ENCODE results near the gene TMPRSS13.
A peak's percentile ranks its signal among the peaks of the same experiment; 100 is the strongest.

Gene TMPRSS13

DNA sequence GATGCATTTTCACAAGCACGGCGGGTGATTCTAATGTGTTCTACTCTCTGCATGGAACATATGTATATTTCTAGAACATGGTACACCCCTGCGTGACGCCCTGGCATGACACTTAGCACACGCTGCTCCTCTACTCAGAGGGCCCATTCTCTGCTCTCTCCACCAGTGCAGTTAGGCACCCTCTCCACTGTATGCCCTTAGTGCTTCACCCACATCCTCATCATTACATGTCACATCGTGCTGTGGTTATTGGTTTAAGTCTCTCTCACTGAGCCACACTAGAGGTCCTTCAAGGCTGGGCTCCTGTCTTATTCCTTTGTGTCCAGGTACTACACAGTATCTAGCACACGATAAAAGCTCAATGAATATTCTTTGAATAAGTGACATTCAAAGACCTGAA is 16.7 kb downstream of the TMPRSS13 start:
- no peak for DNase-seq (ENCODE audit: low read depth)

DNA sequence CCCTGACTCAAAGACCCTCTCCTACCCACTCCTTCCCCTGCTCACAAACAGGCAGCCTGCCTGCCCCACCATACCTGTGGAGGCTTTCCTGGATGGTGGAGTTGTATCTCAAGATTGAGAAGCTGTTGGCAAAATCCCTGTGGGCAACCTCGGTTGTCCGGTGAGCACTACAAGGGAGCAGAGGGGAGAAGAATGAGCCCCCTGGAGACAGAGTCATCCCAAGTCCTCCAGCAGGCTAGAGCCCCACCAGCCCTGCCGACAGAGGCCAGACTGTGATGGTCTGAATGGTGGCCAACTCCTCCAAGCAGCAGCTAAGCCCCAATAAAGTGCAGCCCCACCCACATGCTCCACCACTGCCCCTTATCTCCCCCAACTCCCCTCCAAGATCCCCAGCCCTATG is 17.5 kb downstream of the TMPRSS13 start:
- no peak for DNase-seq (ENCODE audit: low read depth)

DNA sequence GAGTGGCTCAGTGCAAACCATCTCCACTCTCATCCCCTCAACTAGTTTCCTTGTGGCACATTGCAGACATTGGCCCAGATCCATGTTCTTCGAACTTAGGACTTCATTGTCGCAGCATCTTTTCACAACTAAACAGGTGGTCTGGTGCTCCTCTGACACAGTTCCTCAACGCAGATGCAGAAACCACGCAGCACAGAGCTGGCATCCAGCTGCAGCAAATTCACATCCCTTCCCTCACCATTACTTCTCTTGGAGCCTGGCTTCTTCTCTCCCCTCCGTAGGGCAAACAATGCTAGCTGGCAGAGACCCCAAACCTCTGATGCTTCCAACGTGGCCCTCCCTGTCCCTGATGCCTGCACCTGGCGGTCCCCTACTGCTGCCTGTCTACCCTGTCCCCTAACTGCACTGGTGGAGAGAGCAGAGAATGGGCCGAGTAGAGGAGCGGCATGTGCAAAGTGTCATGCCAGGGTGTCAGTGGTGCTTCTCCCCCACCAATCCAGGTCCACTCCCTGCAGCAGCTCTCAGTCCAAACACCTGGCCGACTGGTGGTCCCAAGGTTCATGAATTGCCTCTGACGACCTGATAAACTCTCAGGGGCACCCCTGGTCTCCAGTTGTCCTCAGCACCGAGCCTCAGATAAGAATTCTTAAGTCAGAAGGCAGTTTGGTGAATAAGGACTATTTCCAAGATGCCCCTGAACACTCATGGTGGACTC is 18.1 kb downstream of the TMPRSS13 start:
- DNase-seq (ENCODE audit: low read depth) = no peak

DNA sequence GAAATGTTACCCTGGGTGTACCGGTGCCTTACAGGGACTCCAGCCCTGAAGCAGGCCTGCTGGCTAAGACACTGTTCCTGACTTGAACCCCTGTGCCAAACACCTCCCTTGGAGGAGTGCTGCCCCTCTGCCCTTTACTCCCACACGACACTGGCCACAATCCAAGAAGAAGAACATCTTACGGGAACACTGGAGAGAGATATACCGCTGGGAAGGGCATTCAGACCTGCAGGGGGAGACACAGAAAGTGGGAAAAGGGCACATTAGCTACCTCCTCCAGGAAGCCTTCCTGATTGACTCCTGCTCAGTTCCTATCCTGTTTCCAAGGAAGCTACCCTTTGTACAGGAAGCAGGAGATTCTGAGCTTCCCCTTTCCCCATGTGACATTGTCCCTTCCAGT is 18.7 kb downstream of the TMPRSS13 start:
- no peak for DNase-seq (ENCODE audit: low read depth)

DNA sequence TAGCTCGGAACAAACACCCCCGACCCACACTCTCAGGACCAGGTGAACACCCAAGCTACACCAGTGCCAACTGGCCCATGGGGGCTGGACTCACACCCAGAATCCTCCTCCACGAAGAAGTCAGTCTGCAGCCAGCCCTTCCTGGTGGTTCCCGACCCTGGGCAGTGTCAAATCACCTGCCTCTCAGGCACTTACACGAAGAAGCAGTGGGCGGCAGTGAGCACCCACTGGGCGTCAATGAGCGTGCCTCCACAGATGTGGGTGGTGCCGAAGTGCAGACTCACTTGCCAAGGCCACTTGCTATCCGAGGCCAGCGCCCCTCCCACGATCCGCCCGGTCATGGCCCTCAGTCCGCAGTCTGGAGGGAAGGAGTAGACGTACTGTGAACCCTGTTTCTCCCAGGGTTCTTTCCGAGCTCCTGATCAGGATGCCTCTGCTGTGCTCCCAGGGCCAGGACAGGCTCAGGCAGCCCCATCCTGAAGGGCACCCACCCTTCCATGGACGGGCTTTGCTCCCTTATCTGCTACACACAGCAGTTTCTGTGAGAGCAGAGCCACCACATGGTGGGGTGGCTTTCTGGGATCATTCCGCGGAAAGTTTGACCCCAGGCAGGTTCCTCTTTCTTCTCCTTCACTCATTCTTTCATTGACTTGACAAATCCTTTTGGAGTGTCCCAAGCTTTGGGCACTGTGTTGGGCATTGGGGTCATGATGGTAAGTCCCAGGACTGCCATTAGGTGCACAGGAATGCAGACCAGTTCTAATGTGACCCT is 19.4 kb downstream of the TMPRSS13 start:
- DNase-seq (ENCODE audit: low read depth) = no peak

DNA sequence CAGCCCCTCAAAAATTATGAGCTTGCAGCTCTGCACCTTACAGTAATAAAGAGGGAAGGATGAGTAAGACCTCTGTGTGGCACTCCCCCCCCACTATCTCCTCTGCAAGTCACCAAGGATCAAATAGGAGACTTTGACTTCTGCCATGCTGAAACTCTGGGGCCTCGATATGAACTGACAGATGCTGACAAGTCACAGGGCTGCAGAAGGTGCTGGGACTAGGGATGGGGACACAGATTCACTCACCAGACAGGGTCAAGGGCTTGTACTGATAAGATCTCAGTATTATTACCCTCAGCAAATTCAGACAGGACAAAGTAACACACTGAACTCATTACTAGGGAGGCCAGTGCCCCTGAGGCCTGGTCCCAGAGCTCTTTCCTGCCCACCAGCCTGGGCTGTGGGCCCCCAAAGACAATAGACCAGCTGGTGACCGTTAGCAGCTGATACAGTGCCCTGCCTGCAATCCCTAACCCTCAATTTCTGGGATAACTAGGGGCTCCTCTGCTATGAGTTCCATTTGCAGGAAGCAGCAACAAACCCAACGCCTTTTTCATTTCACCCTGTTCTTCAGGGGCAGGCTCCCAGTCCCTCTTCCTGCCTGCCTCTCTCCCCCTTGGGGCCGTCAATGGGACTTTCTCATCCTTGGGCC is 20.1 kb downstream of the TMPRSS13 start:
- no peak for DNase-seq (ENCODE audit: low read depth)

DNA sequence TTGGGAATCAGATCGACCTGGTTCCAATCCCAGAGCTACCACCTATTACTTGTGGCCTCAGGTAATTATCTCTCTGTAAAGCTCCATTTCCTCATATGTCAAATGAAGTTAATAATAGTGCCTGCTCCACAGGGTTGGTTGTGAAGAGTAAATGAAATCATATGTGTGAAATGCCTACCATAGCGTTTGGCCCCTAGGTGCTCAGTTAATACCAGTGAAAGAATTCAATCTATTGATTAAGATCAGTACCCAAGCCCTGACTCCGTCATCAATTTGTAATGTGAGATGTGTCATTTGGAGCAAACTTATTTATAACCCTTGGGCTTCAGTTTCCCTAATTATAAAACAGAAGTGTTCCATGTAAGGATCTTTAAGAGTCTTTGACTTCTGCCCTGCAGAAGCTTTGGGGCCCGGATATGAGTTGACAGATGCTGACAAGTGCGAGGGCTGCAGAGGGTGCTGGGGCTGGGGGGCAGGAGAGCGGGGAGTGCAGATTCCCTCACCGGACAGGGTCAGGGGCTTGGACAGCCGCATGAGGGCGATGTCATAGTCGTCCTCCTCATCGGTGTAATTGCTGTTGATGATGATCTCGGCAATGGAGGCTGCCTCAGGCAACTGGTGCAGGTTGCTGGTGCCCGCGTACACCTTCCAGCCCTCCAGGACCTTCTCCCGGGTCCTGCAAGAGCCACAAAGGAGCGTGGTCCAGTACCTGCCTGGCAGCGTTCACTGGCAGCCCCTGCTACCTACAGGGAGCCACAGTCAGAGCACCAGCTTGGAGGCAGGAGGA is 20.9 kb downstream of the TMPRSS13 start:
- DNase-seq (ENCODE audit: low read depth) = no peak

DNA sequence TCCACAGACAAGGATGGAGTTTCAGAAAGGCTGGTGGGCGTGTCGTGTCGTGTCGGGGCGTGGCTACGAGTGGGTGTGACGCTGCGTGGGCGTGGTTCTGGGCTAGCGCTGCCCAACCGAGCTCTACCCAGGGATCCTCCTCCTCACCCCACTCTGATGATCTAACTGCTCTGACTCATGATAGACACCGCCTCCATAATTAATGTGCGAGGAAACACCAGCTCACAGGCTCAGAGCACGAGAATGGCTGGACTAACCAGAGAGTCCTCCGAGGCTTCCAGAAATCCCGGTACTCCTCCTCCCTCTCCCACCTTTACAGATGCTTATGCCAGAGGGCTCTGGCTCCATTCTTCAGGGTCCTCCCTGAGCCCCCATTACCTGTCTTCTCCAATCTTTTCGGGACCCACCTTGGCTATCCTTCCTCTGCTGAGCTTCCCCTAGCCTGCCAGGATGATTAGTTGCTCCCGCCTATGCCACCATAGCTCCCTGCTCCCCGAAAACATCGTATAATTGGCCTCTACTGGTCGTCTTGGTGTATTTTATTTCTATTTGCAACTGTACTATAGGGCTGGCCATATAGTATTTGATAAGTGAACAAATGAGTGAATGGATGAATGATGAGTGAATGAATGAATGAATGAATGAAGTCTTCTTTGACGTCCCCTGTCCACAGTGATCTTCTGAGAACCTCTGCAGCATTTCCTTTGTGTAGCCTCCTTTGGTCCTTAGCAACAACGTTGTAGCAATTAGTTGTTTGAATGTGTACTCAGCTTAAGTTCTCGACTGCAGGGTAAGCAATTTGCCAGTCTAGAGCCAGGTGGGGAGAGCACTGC is 21.7 kb downstream of the TMPRSS13 start:
- DNase-seq (ENCODE audit: low read depth) = peak; percentile 47

DNA sequence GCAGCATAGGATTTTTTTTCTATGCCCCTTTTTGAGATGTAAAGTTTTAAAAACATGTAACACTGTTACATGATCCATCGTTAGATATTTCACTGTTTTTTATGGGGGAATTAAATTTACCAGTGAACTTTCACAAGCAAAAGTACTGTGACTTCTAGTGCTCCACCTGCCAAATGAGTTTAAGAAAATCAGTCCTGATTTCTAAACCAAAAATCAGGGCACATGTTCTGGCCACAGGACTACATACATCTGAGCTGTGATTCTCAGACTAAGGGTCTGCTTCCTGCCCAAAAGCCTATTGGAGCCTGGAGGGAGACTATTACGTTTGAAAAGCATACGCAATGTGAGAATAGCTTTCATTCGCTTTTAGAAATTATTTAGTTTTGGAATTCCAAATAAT is 22.5 kb downstream of the TMPRSS13 start:
- no peak for DNase-seq (ENCODE audit: low read depth)

DNA sequence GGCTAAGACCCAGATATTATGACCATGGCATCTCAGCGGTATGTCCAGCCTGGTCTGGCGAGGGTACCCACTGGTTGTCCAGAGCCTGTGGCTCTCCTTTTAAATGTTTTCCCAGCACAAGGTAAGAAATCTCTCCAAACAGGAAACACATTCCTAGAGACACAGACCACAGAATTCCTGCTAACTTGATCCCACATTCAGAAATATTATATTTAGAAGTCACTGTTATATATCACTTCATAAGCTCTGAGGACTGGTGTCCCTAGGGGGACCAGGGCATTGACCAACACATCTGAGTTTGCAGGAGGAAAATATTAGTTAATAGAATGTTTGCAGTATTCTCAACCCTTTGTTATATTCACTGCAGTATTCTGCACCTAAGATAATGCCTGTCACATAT is 23.1 kb downstream of the TMPRSS13 start:
- no peak for DNase-seq (ENCODE audit: low read depth)

DNA sequence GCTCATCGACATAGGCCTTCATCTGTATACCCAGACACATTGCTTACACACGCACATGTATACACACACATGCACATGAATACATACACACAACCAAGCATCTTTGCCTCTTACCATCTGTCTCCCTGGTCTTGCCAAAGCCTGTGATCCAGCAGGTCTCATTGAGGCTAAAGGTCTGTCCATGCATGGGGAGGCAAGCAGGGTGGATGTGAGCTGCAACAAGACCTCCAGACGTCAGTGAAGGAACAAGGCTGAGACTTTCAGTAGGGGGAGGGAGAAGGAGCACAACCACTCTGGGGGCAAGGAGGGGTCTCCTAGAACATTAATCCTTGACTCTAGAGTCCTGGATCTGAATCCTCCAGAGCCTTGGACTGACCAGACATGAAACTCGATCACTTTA is 23.7 kb downstream of the TMPRSS13 start:
- no peak for DNase-seq (ENCODE audit: low read depth)

DNA sequence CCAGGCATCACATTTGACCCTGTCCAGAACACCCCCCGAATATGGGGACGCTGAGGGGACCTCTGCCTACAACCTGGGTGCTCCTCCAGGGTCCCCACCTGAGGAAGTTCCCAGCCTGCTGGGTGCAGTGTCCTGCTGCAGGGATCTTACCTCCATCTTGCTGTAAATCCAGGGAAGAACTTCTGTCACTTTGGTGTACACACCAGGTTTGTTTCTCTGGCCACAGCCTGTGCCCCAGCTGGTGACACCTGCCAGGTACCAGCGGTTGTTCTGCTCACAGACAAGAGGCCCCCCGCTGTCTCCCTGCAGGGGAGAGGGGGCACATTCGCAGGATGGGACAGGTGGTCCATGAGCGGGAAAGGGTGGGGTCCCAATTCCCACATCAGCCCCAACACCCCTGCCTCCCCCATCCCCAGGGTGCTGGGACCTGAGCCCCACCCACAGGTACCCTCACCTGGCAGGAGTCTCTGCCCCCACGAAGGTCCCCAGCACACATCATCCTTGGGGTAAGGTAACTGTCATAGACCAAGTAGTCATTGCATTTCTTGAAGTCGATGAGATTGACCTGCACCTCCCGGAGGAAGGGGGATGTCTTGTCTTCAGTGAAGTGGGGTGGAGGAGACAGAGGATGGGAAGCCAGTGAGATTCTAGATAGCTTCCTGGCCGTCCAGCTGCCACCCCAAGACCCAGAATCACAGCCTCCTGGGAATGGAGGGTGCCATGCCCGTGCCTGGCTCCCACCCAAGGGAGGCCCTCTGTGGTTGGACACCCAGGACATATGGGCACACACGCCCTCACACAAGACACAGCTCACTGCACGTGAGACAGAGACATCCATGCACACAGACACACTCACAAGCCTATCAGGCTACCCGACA is 25.5 kb downstream of the TMPRSS13 start:
- no peak for DNase-seq (ENCODE audit: low read depth)

DNA sequence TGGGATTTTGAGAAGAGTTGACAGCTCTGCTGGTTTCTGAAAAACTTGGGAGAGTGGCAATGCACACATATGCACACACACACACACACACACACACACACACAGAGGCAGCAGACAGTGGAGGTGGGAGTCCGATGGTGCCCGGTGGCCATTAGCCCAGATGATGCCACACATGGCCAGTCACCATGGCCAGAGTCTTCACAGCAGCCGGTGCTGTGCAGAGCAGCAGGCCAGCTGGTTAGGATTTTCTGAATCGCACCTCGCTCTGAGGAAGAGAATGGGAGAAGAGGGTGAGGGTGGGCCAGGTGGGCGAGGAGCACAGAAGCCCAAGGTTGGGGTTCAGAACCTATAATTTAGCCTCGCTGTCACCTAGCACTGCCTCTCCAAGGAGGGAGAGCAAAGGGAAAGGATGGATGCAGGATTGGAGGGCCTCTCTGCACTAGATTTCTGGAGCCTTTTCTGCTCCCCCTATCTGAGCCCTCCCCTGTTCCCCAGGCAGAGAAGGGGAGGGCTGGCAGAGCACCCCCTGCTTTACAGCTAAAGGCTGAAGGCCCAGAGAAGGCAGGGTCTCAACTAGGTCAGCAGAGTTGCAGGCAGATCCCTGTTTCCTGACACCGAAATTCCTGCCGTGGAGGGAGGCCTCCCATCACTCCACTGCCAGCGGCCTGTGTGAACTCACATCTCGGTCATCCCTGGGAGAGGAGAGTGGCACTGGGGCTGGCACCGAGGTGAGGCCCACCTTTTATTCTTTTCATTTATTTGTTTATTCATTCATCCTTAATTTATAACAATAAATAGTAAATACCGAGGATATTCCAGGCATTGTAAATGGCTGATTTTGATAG is 27.0 kb downstream of the TMPRSS13 start:
- no peak for DNase-seq (ENCODE audit: low read depth)

DNA sequence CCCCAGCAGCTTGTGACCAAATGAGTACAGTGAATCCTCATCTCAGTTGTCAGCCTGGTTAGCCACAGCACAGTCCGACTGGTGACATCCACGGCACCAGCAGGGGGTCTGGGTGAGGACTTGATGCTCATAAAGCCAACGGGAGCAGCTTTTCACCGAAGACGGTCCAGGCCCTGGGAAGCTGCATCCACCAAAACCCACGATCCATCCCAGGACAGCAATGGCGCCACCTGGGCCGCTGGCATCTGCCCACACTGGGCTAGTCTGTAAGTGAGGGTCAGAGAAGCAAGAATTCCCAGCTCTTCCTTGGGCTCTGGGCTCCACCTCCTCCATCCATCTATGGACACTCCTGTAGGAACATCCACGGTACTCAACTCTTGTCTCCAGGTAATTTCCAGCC is 27.6 kb downstream of the TMPRSS13 start:
- DNase-seq (ENCODE audit: low read depth) = no peak

DNA sequence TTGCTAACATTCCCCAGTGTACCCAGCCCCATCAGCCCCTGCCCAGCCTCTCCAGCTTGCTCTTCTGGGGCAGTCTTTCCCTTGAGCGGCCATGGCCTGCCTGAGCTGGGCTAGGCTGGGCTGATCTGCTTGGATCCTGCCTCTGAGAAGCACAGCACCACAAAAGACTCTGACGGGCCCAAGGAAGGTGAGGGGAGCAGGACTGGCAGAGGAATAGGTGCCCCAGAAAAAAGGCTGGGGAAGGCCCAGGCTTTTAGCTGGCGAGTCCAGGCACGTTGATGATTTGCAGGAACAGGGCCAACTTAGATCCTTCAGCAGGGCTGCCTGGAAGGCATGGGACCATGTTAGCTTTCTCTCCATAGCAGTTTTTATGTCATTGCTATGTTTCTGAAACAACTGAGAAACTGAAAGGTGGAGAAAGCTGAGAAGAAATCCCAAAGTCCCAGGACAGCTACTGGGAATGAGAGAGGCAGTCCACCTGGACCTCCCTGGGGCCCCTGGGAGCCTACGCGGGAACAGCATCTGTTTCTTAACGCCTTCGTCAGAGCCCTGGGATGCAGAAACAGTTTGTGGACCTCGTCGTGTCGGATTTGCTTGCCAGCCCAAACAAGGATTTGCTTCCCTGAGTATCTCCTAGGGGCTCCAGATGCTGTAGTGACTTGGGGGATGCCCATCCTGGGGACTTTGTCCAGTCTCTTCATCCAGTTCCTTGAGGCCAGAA is 28.3 kb downstream of the TMPRSS13 start:
- DNase-seq (ENCODE audit: low read depth) = no peak

DNA sequence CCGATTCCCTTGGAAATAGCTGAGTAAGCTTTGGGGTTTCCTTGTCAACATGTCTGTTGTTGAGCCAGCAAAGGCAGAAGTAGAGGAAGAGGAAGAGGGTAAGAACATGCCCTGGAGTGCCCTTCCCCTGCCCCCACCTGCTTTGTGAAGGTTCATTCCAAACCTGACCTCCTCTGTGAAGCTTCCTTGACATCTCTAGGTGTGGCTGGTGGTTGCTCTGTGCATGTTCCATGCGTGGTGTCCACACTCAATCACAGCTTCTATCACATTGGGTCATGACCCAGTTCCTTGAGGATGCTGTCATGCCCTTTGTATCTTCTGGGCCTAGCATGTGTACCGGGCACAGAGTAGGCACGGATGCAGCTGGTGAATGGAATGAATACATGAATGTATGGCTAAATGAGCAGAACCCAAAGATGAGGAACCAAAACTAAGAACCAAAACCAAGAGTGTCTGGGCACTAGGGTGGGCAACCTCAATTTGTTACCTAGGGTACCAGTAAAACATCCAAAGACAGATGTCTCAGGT is 29.0 kb downstream of the TMPRSS13 start:
- no peak for DNase-seq (ENCODE audit: low read depth)

DNA sequence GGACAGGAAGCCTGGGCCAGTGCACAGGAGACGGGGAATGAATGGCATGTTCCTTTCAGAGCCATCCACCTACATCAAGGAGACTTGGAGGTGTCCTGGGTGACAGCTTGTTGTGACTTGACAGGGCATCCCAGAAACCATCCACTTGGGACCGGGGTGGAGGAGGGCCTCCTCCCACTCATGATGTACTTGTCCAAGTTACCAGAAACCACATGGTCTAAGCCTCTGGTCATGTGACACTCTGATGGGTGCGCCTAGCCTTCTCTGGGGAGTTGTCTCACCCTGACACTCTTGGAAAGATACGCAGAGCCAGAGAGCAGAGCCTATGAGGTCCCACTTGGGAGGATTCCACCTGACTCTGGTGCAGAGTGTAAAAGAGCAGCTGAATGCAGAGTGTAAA is 31.1 kb downstream of the TMPRSS13 start:
- no peak for DNase-seq (ENCODE audit: low read depth)

DNA sequence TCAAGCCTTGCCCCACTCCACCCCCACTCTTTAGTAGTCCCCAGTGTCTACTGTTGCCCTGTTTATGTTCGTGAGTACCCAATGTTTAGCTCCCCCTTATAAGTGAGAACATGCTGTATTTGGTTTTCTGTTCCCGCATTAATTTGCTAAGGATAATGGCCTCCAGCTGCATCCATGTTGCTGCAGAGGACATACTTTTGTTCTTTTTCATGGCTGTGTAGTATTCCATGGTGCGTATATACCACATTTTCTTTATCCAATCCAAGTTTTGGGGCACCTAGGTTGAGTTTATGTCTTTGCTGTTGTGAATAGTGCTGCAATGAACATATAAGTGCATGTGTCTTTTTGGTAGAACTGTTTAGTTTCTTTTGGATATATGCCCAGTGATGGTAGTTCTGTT is 36.6 kb downstream of the TMPRSS13 start:
- DNase-seq (ENCODE audit: low read depth) = no peak

DNA sequence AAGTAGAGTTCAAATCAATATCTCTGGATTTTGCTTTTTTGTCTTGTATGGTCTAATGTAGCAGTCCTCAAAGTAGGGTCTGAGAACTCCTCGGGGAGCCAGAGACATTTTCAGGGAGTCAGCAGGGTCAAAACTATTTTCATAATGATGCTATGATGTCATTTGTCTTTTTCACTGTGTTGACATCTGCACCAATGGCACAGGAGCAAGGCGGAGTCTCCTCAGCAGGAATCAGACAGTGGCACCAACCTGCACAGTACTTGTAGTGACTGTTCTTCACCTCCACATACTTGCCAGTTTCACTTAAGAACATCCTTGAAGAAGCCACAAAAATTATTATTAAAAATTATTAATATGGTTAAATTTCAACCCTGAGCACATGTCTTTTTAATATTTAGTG is 37.8 kb downstream of the TMPRSS13 start:
- no peak for DNase-seq (ENCODE audit: low read depth)

All from stimulated activated CD8-positive, alpha-beta memory T cell treated with anti-CD3 and anti-CD28 coated beads, Interleukin-7, amount 100 ng/mL, for 24 hours (primary cell).